ENCODE data around the gene GAB3. TPM values are rescaled to one million over a fixed set of nuclear protein-coding genes. Genes with fewer than 3 reads are reported as not detected.

GAB3 gene
- total RNA-seq, 3 donors from 2014 or later (not counting 1 experiment from before 2014, with no cell fraction given) = 55.6 to 89.8 (median 77.4) TPM

- TF ChIP-seq CTCF (IDR thresholded peaks at IDR 0.05) = no peak
- H3K4me1 Mint-ChIP-seq = peaks cover 0 to 12% of the 10 kb centered on the region in 2 donors
- Histone ChIP-seq H3K27me3 (ENCODE audit: control insufficient read depth, insufficient read depth, low read length) (no peaks in the 10 kb centered on the region), H3K36me3 (ENCODE audit: control insufficient read depth, insufficient read depth, low read length) (no peaks in the 10 kb centered on the region), H3K27ac (ENCODE audit: low read length) (no peak overlapping the region), H3K9me3 (ENCODE audit: control insufficient read depth, insufficient read depth, low read length) (no peaks in the 10 kb centered on the region), H3K4me1 (ENCODE audit: control insufficient read depth, insufficient read depth, low read length) (no peaks in the 10 kb centered on the region), H3K4me3 (ENCODE audit: low read length) (no peak overlapping the region)
- DNase-seq (no peak), ATAC-seq (no peak)
- no peaks in the 10 kb centered on the region for H3K9me3 Mint-ChIP-seq
- 75% methylated on average over 4 of the region's 6 CpGs for WGBS (ENCODE audit: insufficient coverage)
- intact Hi-C loops (cut with micrococcal nuclease) = no loop called here
- H3K27ac Mint-ChIP-seq = no peak overlapping the region
- no peaks in the 10 kb centered on the region for H3K27me3 Mint-ChIP-seq (ENCODE audit: low read depth in 2 of 2)
- no peaks in the 10 kb centered on the region for H3K36me3 Mint-ChIP-seq
- H3K4me3 Mint-ChIP-seq = no peak overlapping the region
Observed at GRCh38 chrX:154785716-154786115, 34.8 kb upstream of the GAB3 start.

- H3K36me3 Mint-ChIP-seq = no peaks in the 10 kb centered on the region
Observed at GRCh38 chrX:154784149-154784995, 33.5 kb upstream of the GAB3 start.

GRCh38 chrX:154780968-154781367 is 30.1 kb upstream of the GAB3 start:
- H3K4me1 Mint-ChIP-seq = peaks cover 0 to 12% of the 10 kb centered on the region in 2 donors
- no peak overlapping the region for H3K27ac Mint-ChIP-seq
- H3K36me3 Mint-ChIP-seq = no peaks in the 10 kb centered on the region
- H3K4me3 ChIP-seq (ENCODE audit: low read length) = no peak overlapping the region
- no peak for TF ChIP-seq CTCF (IDR thresholded peaks at IDR 0.05)
- DNase-seq = no peak
- intact Hi-C loops (cut with micrococcal nuclease) = no loop called here
- WGBS (ENCODE audit: insufficient coverage) = 95% methylated on average over 3 of the region's 9 CpGs
- H3K27me3 ChIP-seq (ENCODE audit: control insufficient read depth, insufficient read depth, low read length) = no peaks in the 10 kb centered on the region
- ATAC-seq = no peak
- no peak overlapping the region for H3K27ac ChIP-seq (ENCODE audit: low read length)
- H3K4me3 Mint-ChIP-seq = no peak overlapping the region
- H3K9me3 ChIP-seq (ENCODE audit: control insufficient read depth, insufficient read depth, low read length) = no peaks in the 10 kb centered on the region
- H3K9me3 Mint-ChIP-seq = no peaks in the 10 kb centered on the region
- no peaks in the 10 kb centered on the region for H3K27me3 Mint-ChIP-seq (ENCODE audit: low read depth in 2 of 2)
- H3K36me3 ChIP-seq (ENCODE audit: control insufficient read depth, insufficient read depth, low read length) = peaks cover 6% of the 10 kb centered on the region
- H3K4me1 ChIP-seq (ENCODE audit: control insufficient read depth, insufficient read depth, low read length) = no peaks in the 10 kb centered on the region

More at GRCh38 chrX:154784149-154784995, 33.5 kb upstream of the GAB3 start:
- intact Hi-C loops (cut with micrococcal nuclease) = no loop called here
- Mint-ChIP-seq H3K4me1 (peaks cover 0 to 12% of the 10 kb centered on the region in 2 donors), H3K27me3 (ENCODE audit: low read depth in 2 of 2) (no peaks in the 10 kb centered on the region), H3K27ac (peak overlapping the region in 1 of 2 donors; percentile 56), H3K4me3 (no peak overlapping the region), H3K9me3 (no peaks in the 10 kb centered on the region)
- H3K27me3 ChIP-seq (ENCODE audit: control insufficient read depth, insufficient read depth, low read length) = no peaks in the 10 kb centered on the region
- DNase-seq = no peak
- H3K4me1 ChIP-seq (ENCODE audit: control insufficient read depth, insufficient read depth, low read length) = no peaks in the 10 kb centered on the region
- no peaks in the 10 kb centered on the region for H3K9me3 ChIP-seq (ENCODE audit: control insufficient read depth, insufficient read depth, low read length)
- WGBS (ENCODE audit: insufficient coverage) = 76% methylated on average over 8 of the region's 13 CpGs
- no peak for TF ChIP-seq CTCF (IDR thresholded peaks at IDR 0.05)
- ATAC-seq = no peak
- no peak overlapping the region for H3K4me3 ChIP-seq (ENCODE audit: low read length)
- H3K36me3 ChIP-seq (ENCODE audit: control insufficient read depth, insufficient read depth, low read length) = no peaks in the 10 kb centered on the region
- H3K27ac ChIP-seq (ENCODE audit: low read length) = no peak overlapping the region
